ENCODE results near the gene PDE3A.

The PDE3A gene

DNA sequence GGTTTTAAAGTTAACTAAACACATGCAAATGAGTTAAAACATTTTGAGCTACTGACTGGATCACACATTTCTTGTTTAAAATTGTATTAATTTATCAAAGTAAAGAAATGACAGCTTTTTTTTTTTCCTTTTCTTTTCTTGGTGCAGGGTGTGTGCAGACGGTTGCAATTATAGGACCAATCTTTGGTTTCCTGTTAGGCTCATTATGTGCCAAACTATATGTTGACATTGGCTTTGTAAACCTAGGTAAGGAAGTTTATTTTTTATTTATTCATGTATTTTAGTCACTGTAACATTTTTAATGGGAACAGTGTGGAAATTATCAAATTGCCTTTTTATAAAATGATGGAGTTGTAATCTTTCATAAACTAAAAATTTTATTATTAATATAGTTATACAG is 348.6 kb downstream of the PDE3A start:
- no peaks in the 10 kb centered on the region for H3K9me2 ChIP-seq (replicated peaks; ENCODE audit: insufficient read depth, low read length)
- H3K27ac ChIP-seq (ENCODE audit: low read length), result no peak overlapping the region
- no peak for TF ChIP-seq CTCF (IDR thresholded peaks at IDR 0.05; ENCODE audit: low read length)
- no peak for TF ChIP-seq EZH2 (optimal IDR thresholded peaks at IDR 0.05; ENCODE audit: low read depth, low read length)
- no peak for TF ChIP-seq EZH2phosphoT487 (IDR thresholded peaks at IDR 0.05; ENCODE audit: low read length)
- no peaks in the 10 kb centered on the region for H3K27me3 ChIP-seq (replicated peaks; ENCODE audit: insufficient read depth, low read length)
- no peak overlapping the region for H3K4me2 ChIP-seq (ENCODE audit: low read depth, low read length)
- H4K20me1 ChIP-seq (ENCODE audit: insufficient read depth, low read length), result no peaks in the 10 kb centered on the region
- no peaks in the 10 kb centered on the region for H3K9me3 ChIP-seq (replicated peaks; ENCODE audit: insufficient read depth, low read length)
- no peak overlapping the region for H2AFZ ChIP-seq (ENCODE audit: low read length)
- no peaks in the 10 kb centered on the region for H3K36me3 ChIP-seq (replicated peaks; ENCODE audit: insufficient read depth, low read length)
- no peaks in the 10 kb centered on the region for H3K79me2 ChIP-seq (ENCODE audit: low read length)
- no peaks in the 10 kb centered on the region for H3F3A ChIP-seq (ENCODE audit: insufficient read depth, low read length)
- H3K9ac ChIP-seq (ENCODE audit: low read length), result no peak overlapping the region
- DNase-seq, result no peak
- no peak overlapping the region for H3K4me3 ChIP-seq (ENCODE audit: low read length)
- H3K4me1 ChIP-seq (ENCODE audit: low read length), result no peaks in the 10 kb centered on the region

DNA sequence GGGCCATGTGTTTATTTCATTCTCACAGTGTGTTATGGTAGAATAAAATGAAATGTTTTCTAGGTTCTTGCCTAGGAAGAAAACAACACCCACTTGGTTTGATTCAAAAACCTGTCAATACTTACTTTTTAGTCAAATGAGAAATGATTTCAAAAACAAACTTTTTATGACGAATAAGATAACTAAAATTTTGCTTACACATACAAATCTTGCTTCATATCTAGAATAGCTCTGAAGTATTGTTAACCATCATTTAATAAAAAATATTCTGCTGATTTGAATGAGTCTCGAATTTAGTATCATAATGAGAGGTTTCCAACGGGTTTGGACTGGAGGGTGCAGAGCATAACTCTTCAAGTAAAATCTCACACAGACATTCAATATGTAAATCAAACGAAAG is 350.0 kb downstream of the PDE3A start:
- H3F3A ChIP-seq (ENCODE audit: insufficient read depth, low read length), result no peaks in the 10 kb centered on the region
- H3K79me2 ChIP-seq (ENCODE audit: low read length), result no peaks in the 10 kb centered on the region
- H3K4me3 ChIP-seq (ENCODE audit: low read length), result no peak overlapping the region
- no peaks in the 10 kb centered on the region for H3K27me3 ChIP-seq (replicated peaks; ENCODE audit: insufficient read depth, low read length)
- H4K20me1 ChIP-seq (ENCODE audit: insufficient read depth, low read length), result no peaks in the 10 kb centered on the region
- H3K9ac ChIP-seq (ENCODE audit: low read length), result no peak overlapping the region
- H3K4me2 ChIP-seq (ENCODE audit: low read depth, low read length), result no peak overlapping the region
- DNase-seq, result no peak
- H2AFZ ChIP-seq (ENCODE audit: low read length), result no peak overlapping the region
- no peaks in the 10 kb centered on the region for H3K9me3 ChIP-seq (replicated peaks; ENCODE audit: insufficient read depth, low read length)
- no peaks in the 10 kb centered on the region for H3K36me3 ChIP-seq (replicated peaks; ENCODE audit: insufficient read depth, low read length)
- no peaks in the 10 kb centered on the region for H3K4me1 ChIP-seq (ENCODE audit: low read length)
- H3K9me2 ChIP-seq (replicated peaks; ENCODE audit: insufficient read depth, low read length), result no peaks in the 10 kb centered on the region
- no peak overlapping the region for H3K27ac ChIP-seq (ENCODE audit: low read length)
- TF ChIP-seq EZH2phosphoT487 (IDR thresholded peaks at IDR 0.05; ENCODE audit: low read length), result no peak
- TF ChIP-seq EZH2 (optimal IDR thresholded peaks at IDR 0.05; ENCODE audit: low read depth, low read length), result no peak
- no peak for TF ChIP-seq CTCF (IDR thresholded peaks at IDR 0.05; ENCODE audit: low read length)

DNA sequence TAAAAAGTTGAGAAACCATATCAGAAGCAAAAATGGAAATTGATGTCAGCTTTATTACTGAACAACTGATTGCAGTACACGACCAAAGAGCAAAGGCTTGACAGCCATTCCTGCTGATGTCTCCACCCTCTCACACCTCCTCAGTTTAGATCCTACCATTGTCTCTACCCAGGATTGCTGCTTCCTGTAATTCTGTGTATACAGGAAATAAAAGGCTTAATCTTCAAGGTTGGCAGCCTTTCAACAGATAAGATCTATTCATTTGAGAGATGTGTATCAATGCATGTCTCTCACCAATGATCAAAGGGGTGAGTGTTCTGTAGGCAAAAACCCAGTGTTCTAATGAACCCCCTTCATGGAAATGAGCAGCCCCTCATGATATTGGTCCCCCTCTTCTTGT is 353.8 kb downstream of the PDE3A start:
- Histone ChIP-seq H3K4me1 (ENCODE audit: low read length) (no peaks in the 10 kb centered on the region), H3K27ac (ENCODE audit: low read length) (no peak overlapping the region), H3K9me2 (replicated peaks; ENCODE audit: insufficient read depth, low read length) (no peaks in the 10 kb centered on the region), H3K36me3 (replicated peaks; ENCODE audit: insufficient read depth, low read length) (no peaks in the 10 kb centered on the region), H3K27me3 (replicated peaks; ENCODE audit: insufficient read depth, low read length) (no peaks in the 10 kb centered on the region), H3K9me3 (replicated peaks; ENCODE audit: insufficient read depth, low read length) (no peaks in the 10 kb centered on the region), H4K20me1 (ENCODE audit: insufficient read depth, low read length) (no peaks in the 10 kb centered on the region), H3K9ac (ENCODE audit: low read length) (no peak overlapping the region), H3K4me3 (ENCODE audit: low read length) (no peak overlapping the region), H3K79me2 (ENCODE audit: low read length) (no peaks in the 10 kb centered on the region), H3F3A (ENCODE audit: insufficient read depth, low read length) (no peaks in the 10 kb centered on the region), H2AFZ (ENCODE audit: low read length) (no peak overlapping the region), H3K4me2 (ENCODE audit: low read depth, low read length) (no peak overlapping the region)
- DNase-seq, result no peak
- TF ChIP-seq CTCF (IDR thresholded peaks at IDR 0.05; ENCODE audit: low read length) (no peak), EZH2 (optimal IDR thresholded peaks at IDR 0.05; ENCODE audit: low read depth, low read length) (no peak), EZH2phosphoT487 (IDR thresholded peaks at IDR 0.05; ENCODE audit: low read length) (no peak)
